ENCODE data around the gene QRICH2. TPM values are rescaled to one million over a fixed set of nuclear protein-coding genes. Genes with fewer than 3 reads are reported as not detected.
A peak's percentile ranks its signal among the peaks of the same experiment; 100 is the strongest.

Gene QRICH2
- total and polyA plus RNA-seq, 9 of the 15 experiments (the other 6 are each of a cell fraction or from before 2014, with no cell fraction given): 0.03 to 1.6 (median 0.81) TPM

DNA sequence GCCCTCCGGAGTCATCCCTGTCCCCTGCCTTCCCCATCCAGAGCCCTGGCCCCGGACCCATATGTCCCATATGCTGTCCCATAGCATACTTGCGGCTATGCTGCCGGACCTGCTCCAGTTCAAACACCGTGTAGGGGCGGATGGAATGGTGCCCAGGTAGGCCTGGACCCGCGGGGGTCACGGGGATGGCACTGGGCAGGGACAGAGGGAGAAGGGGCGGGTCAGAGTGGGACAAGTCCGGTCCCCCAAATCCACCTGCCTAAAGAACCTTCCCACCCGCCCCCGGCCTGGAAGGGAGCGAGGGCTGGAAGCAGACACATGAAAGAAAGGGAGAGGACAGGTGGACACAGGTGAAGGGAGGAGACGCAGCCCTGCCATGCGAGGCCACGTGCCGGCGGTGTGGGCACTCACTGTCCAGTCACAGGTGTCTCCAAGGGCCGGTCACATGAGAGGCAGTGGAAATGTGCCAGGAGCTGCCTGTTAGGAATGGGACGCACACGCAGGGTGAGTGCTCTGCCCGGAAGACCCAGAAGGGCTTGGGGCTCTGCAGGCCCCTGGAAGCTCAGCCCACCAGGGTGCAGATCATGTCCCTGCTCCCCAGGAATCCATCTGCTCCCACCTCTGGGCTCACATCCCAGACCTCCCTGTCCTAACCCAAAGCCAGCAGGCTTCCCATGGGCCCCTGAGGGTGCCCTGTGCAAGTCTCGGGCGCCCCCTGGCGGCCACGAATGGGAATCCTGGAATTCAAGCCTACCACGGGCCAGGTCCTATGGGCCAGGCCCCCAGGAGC lies 28.9 kb downstream of the QRICH2 start (continued):
- TF ChIP-seq PHTF2 (CRISPR knock-in tag; IDR thresholded peaks at IDR 0.05) (no peak), MAX (CRISPR knock-in tag; IDR thresholded peaks at IDR 0.05) (no peak; the same call in 1 of the 2 replicates), NFATC3 (IDR thresholded peaks at IDR 0.05) (no peak), ETS2 (tag; IDR thresholded peaks at IDR 0.05; ENCODE audit: borderline replicate concordance, poor library complexity, severe bottlenecking) (no peak), ZNF347 (CRISPR knock-in tag; IDR thresholded peaks at IDR 0.05; ENCODE audit: low read depth) (no peak), POLR3G (IDR thresholded peaks at IDR 0.05; ENCODE audit: extremely low read depth, insufficient read length, insufficient replicate concordance) (no peak), PTBP1 (IDR thresholded peaks at IDR 0.05; ENCODE audit: low read depth, low read length) (0 out of 2 replicates have a peak, but pooled peaks have one; percentile 24), IRF1 (CRISPR knock-in tag; IDR thresholded peaks at IDR 0.05; ENCODE audit: borderline replicate concordance) (no peak), MLLT1 (IDR thresholded peaks at IDR 0.05) (no peak), SIN3A (IDR thresholded peaks at IDR 0.05; ENCODE audit: borderline replicate concordance in 2 of 2, control insufficient read depth in 1 of 2, low read depth in 2 of 2, low read length in 2 of 2) (no peak), ZNF143 (CRISPR knock-in tag; IDR thresholded peaks at IDR 0.05) (peak; percentile 37; the same call in 1 of the 2 replicates), ZNF41 (CRISPR knock-in tag; conservative IDR thresholded peaks at IDR 0.05) (no peak), FOXJ3 (CRISPR knock-in tag; IDR thresholded peaks at IDR 0.05) (no peak), ZC3H4 (CRISPR knock-in tag; IDR thresholded peaks at IDR 0.05; ENCODE audit: borderline replicate concordance) (no peak), MTA3 (IDR thresholded peaks at IDR 0.05; ENCODE audit: borderline replicate concordance) (no peak), STAT5B (CRISPR knock-in tag; IDR thresholded peaks at IDR 0.05) (no peak), HMG20A (CRISPR knock-in tag; conservative IDR thresholded peaks at IDR 0.05) (no peak), SIRT6 (IDR thresholded peaks at IDR 0.05; ENCODE audit: low read depth, low read length) (no peak), DDX20 (tag; IDR thresholded peaks at IDR 0.05; ENCODE audit: low read depth) (no peak), ELK1 (CRISPR knock-in tag; IDR thresholded peaks at IDR 0.05) (no peak), SREBF1 (IDR thresholded peaks at IDR 0.05; ENCODE audit: borderline replicate concordance, low read depth, low read length) (0 out of 2 replicates have a peak, but pooled peaks have one; percentile 59)

Data from K562 (cell line).